ENCODE measurements around the gene NCBP2.
"Not testable (repeated sequence)": the region's sequence is repeated elsewhere in the genome, so short reads cannot be mapped to it uniquely, and the experiment has no call there.

The NCBP2 gene

GRCh38 chr3:196967412-196968232 lies 25.3 kb upstream of the NCBP2 start:
- DNase-seq: no peak

- DNase-seq: no peak
These were observed 24.4 kb upstream of the NCBP2 start for GRCh38 chr3:196966526-196967401.

GRCh38 chr3:196965804-196966173 lies 23.5 kb upstream of the NCBP2 start:
- no peak for DNase-seq

- DNase-seq: no peak
These were observed 22.9 kb upstream of the NCBP2 start for GRCh38 chr3:196965112-196965803.

- no peak for DNase-seq
These were observed 21.3 kb upstream of the NCBP2 start for GRCh38 chr3:196963631-196963953.

- no peak for DNase-seq
These were observed 20.8 kb upstream of the NCBP2 start for GRCh38 chr3:196962930-196963630.

GRCh38 chr3:196962108-196962929 lies 20.0 kb upstream of the NCBP2 start:
- DNase-seq: no peak

- no peak for DNase-seq
These were observed 12.5 kb upstream of the NCBP2 start for GRCh38 chr3:196954832-196955231.

- no peak for DNase-seq
These were observed 9.0 kb upstream of the NCBP2 start for GRCh38 chr3:196951371-196951770.

GRCh38 chr3:196949750-196950149 lies 7.4 kb upstream of the NCBP2 start:
- no peak for DNase-seq

GRCh38 chr3:196949285-196949619 lies 6.9 kb upstream of the NCBP2 start:
- no peak for DNase-seq

GRCh38 chr3:196948442-196949284 lies 6.3 kb upstream of the NCBP2 start:
- no peak for DNase-seq

GRCh38 chr3:196947860-196948441 lies 5.6 kb upstream of the NCBP2 start:
- no peak for DNase-seq

GRCh38 chr3:196947136-196947859 lies 5.0 kb upstream of the NCBP2 start:
- DNase-seq: peak; percentile 70

GRCh38 chr3:196944037-196944790 lies 1.9 kb upstream of the NCBP2 start:
- not testable (repeated sequence) for DNase-seq

- DNase-seq: no peak
These were observed 568 bp upstream of the NCBP2 start for GRCh38 chr3:196942915-196943277.

GRCh38 chr3:196941729-196942225 lies 551 bp downstream of the NCBP2 start:
- DNase-seq: peak; percentile 43

- no peak for DNase-seq
These were observed 3.8 kb downstream of the NCBP2 start for GRCh38 chr3:196938576-196938975.

GRCh38 chr3:196938124-196938523 lies 4.2 kb downstream of the NCBP2 start:
- no peak for DNase-seq
